ENCODE results near the gene WDCP. TPM values are rescaled to one million over a fixed set of nuclear protein-coding genes. Genes with fewer than 3 reads are reported as not detected.
A peak's percentile ranks its signal among the peaks of the same experiment; 100 is the strongest.

WDCP gene
- total RNA-seq, 1 experiment from 2014 or later: 20.0 TPM

DNA sequence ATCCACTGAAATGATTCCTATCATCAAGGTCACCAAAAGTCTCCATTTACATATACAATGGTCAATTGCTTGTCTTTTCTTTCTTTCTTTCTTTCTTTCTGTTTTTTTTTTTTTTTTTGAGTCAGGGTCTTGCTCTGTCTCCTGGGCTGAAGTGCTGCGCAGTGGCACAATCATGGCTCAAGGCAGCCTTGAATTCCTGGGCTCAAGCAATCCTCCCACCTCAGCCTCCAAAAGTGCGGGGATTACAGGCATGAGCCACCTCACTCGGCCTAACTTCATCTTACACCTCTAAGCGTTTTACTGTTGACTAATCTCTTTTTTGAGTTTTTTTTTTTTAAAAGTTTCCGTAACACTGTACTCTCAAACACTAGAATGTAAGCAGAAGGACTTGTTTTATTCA lies 28.1 kb upstream of the WDCP start:
- POLR2A ChIA-PET: no interaction called here
- in situ Hi-C loops (cut with HindIII; ENCODE audit: low pct_unique_long_range_greater_than_20kb, low sequenced_read_pairs): no loop called here

DNA sequence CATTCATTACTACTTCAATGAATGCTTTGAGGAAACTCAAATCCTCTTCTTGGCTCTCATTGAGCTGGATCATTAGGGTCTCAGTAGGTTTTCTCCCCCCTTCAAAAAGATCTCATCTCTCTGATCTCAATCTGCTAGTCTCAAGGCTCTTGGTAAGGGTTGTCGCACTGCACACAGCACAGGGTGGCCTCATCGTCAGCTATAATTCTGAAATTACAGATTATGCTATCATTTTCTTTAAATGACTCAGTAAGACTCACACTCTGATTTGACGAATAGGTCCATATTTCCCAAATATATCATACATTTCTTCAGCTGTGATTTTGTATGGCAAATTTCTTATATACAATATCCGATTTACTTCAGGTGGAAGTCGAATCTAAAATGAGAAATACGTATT lies 26.6 kb upstream of the WDCP start:
- Histone ChIP-seq H3K36me3 (ENCODE audit: control insufficient read depth, insufficient read depth, low read length) (peaks cover 17% of the 10 kb centered on the region), H3K27ac (ENCODE audit: low read length) (no peak overlapping the region), H3K9me3 (ENCODE audit: control insufficient read depth, insufficient read depth, low read depth, low read length) (no peaks in the 10 kb centered on the region), H3K27me3 (ENCODE audit: control insufficient read depth, insufficient read depth, low read length) (no peaks in the 10 kb centered on the region), H3K4me1 (ENCODE audit: control insufficient read depth, insufficient read depth, low read length) (peaks cover 13% of the 10 kb centered on the region; the same call in 1 of the 2 replicates), H3K4me3 (ENCODE audit: low read depth in 2 of 2, low read length in 2 of 2) (no peak overlapping the region)
- CTCF ChIA-PET: no interaction called here
- in situ Hi-C loops (cut with HindIII; ENCODE audit: low pct_unique_long_range_greater_than_20kb, low sequenced_read_pairs): no loop called here
- ATAC-seq (no peak), DNase-seq (ENCODE audit: low read depth, low spot score) (no peak)
- BruUV-seq (replicated peaks): no TSS peak
- intact Hi-C loops (cut with micrococcal nuclease; ENCODE audit: unreplicated experiment): no loop called here
- TF ChIP-seq CTCF (IDR thresholded peaks at IDR 0.05): no peak
- no peak for TF ChIP-seq SIN3A (IDR thresholded peaks at IDR 0.05; ENCODE audit: borderline replicate concordance, insufficient read depth, low read depth, low read length)
- no peak for TF ChIP-seq TCF7L2 (IDR thresholded peaks at IDR 0.05; ENCODE audit: low read depth, low read length)
- TF ChIP-seq POLR2AphosphoS5 (IDR thresholded peaks at IDR 0.05; ENCODE audit: low read depth, low read length): no peak
- TF ChIP-seq REST (IDR thresholded peaks at IDR 0.05; ENCODE audit: insufficient read depth in 1 of 2, low read depth in 2 of 2, low read length in 1 of 2): no peak
- POLR2A ChIA-PET: no interaction called here

More for the DNA sequence above, 28.1 kb upstream of the WDCP start:
- ATAC-seq (no peak), DNase-seq (ENCODE audit: low read depth, low spot score) (no peak)
- Histone ChIP-seq H3K9me3 (ENCODE audit: control insufficient read depth, insufficient read depth, low read depth, low read length) (no peaks in the 10 kb centered on the region), H3K4me1 (ENCODE audit: control insufficient read depth, insufficient read depth, low read length) (peaks cover 13% of the 10 kb centered on the region; the same call in 1 of the 2 replicates), H3K4me3 (ENCODE audit: low read depth in 2 of 2, low read length in 2 of 2) (peak overlapping the region; percentile 96 to 97), H3K36me3 (ENCODE audit: control insufficient read depth, insufficient read depth, low read length) (peaks cover 16% of the 10 kb centered on the region), H3K27ac (ENCODE audit: low read length) (peak overlapping the region; percentile 94), H3K27me3 (ENCODE audit: control insufficient read depth, insufficient read depth, low read length) (no peaks in the 10 kb centered on the region)
- BruUV-seq (replicated peaks): no TSS peak
- TF ChIP-seq CTCF (IDR thresholded peaks at IDR 0.05) (no peak), POLR2AphosphoS5 (IDR thresholded peaks at IDR 0.05; ENCODE audit: low read depth, low read length) (no peak), TCF7L2 (IDR thresholded peaks at IDR 0.05; ENCODE audit: low read depth, low read length) (no peak), REST (IDR thresholded peaks at IDR 0.05; ENCODE audit: insufficient read depth in 1 of 2, low read depth in 2 of 2, low read length in 1 of 2) (no peak), SIN3A (IDR thresholded peaks at IDR 0.05; ENCODE audit: borderline replicate concordance, insufficient read depth, low read depth, low read length) (no peak)
- CTCF ChIA-PET: interaction anchor here (1.9 kb wide), 1 partner anchor 148 kb away, joined by 6 read pairs; the partner anchor contains the start of gene ATAD2B
- intact Hi-C loops (cut with micrococcal nuclease; ENCODE audit: unreplicated experiment): no loop called here

All from Panc1 (cell line).